ENCODE data around the gene CREB3.
A peak's percentile ranks its signal among the peaks of the same experiment; 100 is the strongest.

CREB3 gene

DNA sequence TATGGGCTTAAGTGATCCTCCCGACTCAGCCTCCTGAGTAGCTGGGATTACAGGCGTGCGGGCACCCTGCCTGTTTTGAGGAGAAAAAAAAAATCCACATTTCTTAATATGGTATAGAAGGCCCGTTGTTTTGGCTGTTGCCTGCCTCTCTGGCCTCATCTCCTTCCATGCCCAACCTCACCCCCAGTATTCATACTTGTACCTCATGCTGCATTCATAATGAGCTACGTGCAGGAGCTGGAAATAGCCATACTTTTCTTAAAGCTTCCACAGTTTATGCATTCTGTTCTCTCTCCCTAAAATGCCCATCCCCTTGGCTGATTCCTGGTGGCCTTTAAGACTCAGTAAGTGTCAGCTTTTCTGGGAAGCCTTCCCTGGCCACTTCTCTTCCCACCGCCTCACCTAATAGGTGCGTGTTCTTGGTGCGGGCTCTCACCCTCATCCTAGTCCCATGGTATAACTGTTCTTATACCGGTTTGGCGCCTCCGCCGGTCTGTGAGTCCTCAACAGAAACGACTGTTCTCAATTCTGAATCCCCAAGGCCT, 40.6 kb upstream of the CREB3 start:
- Histone ChIP-seq H2BK120ac (ENCODE audit: insufficient read depth, low read length, poor library complexity) (no peak overlapping the region), H4K91ac (ENCODE audit: low read depth, low read length) (no peak overlapping the region)
- no CpG with 5 or more reads among the region's 13 CpGs for WGBS (ENCODE audit: extremely low coverage, insufficient coverage, insufficient read length)

DNA sequence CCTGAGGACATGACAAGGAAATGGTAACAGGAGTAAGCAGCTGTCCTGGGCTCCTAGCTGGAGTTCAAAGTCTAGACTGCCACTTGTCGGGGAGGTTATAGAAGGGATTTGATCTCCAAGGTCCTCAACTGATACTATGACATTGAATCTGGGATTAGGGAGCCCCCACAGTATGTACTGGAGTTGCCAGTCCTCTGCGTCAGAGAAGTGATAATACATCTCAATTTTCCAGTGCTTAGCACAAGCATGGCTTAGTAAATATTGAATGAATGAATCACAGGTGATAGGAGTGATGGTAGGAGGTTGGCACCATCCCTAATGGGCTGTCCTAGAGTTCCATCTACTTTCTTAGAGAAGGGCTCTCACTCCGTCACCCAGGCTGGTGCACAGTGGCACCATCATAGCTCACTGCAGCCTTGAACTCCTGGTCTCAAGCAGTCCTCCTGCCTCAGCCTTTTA, 36.5 kb upstream of the CREB3 start:
- DNase-seq: peak in 1 of 2 donors; percentile 12
- Histone ChIP-seq H2BK12ac (ENCODE audit: low read length) (no peak overlapping the region), H3K4me1 (ENCODE audit: control insufficient read depth in 1 of 2, insufficient read depth in 2 of 2, low read length in 2 of 2) (no peaks in the 10 kb centered on the region), H2BK5ac (ENCODE audit: low read depth, low read length, poor library complexity) (no peak overlapping the region), H3K23ac (ENCODE audit: low read length) (no peak overlapping the region), H3K27ac (ENCODE audit: low read depth, low read length) (no peak overlapping the region), H3K36me3 (ENCODE audit: control insufficient read depth in 1 of 2, insufficient read depth in 2 of 2, low read length in 2 of 2) (peaks cover 39 to 47% of the 10 kb centered on the region in 2 experiments), H4K91ac (ENCODE audit: low read depth, low read length) (no peak overlapping the region), H2BK120ac (ENCODE audit: insufficient read depth, low read length, poor library complexity) (no peak overlapping the region), H3K9ac (ENCODE audit: low read length) (no peak overlapping the region), H4K12ac (ENCODE audit: low read depth, low read length) (no peak overlapping the region), H3K18ac (ENCODE audit: low read length) (no peak overlapping the region), H3K79me2 (ENCODE audit: control insufficient read depth, insufficient read depth, low read length, poor library complexity) (peaks cover 3% of the 10 kb centered on the region), H2AK5ac (ENCODE audit: low read length) (no peak overlapping the region), H4K8ac (ENCODE audit: low read depth, low read length) (no peak overlapping the region), H3K4me3 (ENCODE audit: low read depth, low read length) (no peak overlapping the region), H3K14ac (ENCODE audit: low read length) (no peak overlapping the region), H3K4ac (ENCODE audit: low read depth, low read length) (no peak overlapping the region), H3K4me2 (ENCODE audit: low read length) (no peak overlapping the region), H2AFZ (ENCODE audit: insufficient read depth, low read length, poor library complexity) (no peak overlapping the region), H3K27me3 (ENCODE audit: insufficient read depth, low read length) (no peaks in the 10 kb centered on the region), H3K9me3 (ENCODE audit: insufficient read depth, low read depth, low read length) (peaks cover 2% of the 10 kb centered on the region), H3K79me1 (ENCODE audit: low read length) (peaks cover 4% of the 10 kb centered on the region)
- no CpG with 5 or more reads among the region's 3 CpGs for WGBS (ENCODE audit: extremely low coverage, insufficient coverage, insufficient read length)

More for the DNA sequence above, 40.6 kb upstream of the CREB3 start:
- no peak overlapping the region for H3K9ac ChIP-seq (ENCODE audit: low read length)
- H3K36me3 ChIP-seq (ENCODE audit: control insufficient read depth in 1 of 2, insufficient read depth in 2 of 2, low read length in 2 of 2): peaks cover 7 to 12% of the 10 kb centered on the region in 2 experiments
- no peak overlapping the region for H3K4ac ChIP-seq (ENCODE audit: low read depth, low read length)
- no peak overlapping the region for H3K18ac ChIP-seq (ENCODE audit: low read length)
- peaks cover 20% of the 10 kb centered on the region for H3K79me1 ChIP-seq (ENCODE audit: low read length)
- no peak overlapping the region for H4K12ac ChIP-seq (ENCODE audit: low read depth, low read length)
- H3K14ac ChIP-seq (ENCODE audit: low read length): no peak overlapping the region
- no peak overlapping the region for H2BK12ac ChIP-seq (ENCODE audit: low read length)
- H3K4me3 ChIP-seq (ENCODE audit: low read depth, low read length): no peak overlapping the region
- DNase-seq: peak; percentile 47 to 52
- no peak overlapping the region for H2BK5ac ChIP-seq (ENCODE audit: low read depth, low read length, poor library complexity)
- H3K4me1 ChIP-seq (ENCODE audit: control insufficient read depth in 1 of 2, insufficient read depth in 2 of 2, low read length in 2 of 2): peaks cover 16 to 24% of the 10 kb centered on the region in 2 experiments
- no peak overlapping the region for H3K27ac ChIP-seq (ENCODE audit: low read depth, low read length)
- no peaks in the 10 kb centered on the region for H3K27me3 ChIP-seq (ENCODE audit: insufficient read depth, low read length)
- H3K9me3 ChIP-seq (ENCODE audit: insufficient read depth, low read depth, low read length): no peaks in the 10 kb centered on the region
- H2AK5ac ChIP-seq (ENCODE audit: low read length): no peak overlapping the region
- no peak overlapping the region for H3K4me2 ChIP-seq (ENCODE audit: low read length)
- H3K79me2 ChIP-seq (ENCODE audit: control insufficient read depth, insufficient read depth, low read length, poor library complexity): peaks cover 14% of the 10 kb centered on the region
- no peak overlapping the region for H3K23ac ChIP-seq (ENCODE audit: low read length)
- H4K8ac ChIP-seq (ENCODE audit: low read depth, low read length): no peak overlapping the region
- no peak overlapping the region for H2AFZ ChIP-seq (ENCODE audit: insufficient read depth, low read length, poor library complexity)

DNA sequence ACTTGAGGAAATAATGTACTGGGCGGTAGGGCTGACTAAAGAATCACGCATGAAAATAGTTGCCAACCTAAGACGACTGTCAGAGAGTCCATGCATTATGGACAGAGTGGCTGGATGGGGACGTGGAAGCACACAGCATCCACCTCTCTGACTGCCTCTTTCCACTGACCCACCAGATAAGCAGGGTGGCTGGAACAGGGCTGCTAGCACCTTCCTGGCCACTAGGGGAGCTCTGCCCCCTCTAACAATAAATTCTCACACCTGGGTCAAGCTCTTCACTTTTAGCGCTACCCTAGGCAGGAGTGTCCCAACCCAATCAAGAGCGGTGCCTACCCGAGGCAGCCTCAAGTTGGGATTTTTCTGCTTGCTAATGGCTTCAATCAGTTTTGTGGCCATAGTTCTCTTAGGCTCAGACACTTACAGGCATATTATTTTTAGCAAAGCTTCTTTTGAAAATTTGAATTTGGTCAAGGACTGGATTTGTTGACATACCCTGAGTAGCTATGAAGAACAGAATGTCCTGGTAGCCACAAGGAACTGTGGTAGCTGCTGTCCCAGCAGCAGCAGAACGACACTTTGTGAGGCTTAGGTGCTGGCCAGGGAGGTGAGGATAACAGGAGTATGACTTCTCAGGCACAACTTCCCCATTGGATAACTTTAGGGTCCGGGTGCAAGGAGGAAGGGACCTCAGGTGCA, 35.8 kb upstream of the CREB3 start:
- Histone ChIP-seq H3K9ac (ENCODE audit: low read length) (no peak overlapping the region), H4K8ac (ENCODE audit: low read depth, low read length) (no peak overlapping the region), H3K79me1 (ENCODE audit: low read length) (no peaks in the 10 kb centered on the region), H3K4me3 (ENCODE audit: low read depth, low read length) (no peak overlapping the region), H3K4ac (ENCODE audit: low read depth, low read length) (no peak overlapping the region), H3K36me3 (ENCODE audit: control insufficient read depth in 1 of 2, insufficient read depth in 2 of 2, low read length in 2 of 2) (peaks cover 42 to 54% of the 10 kb centered on the region in 2 experiments), H2BK12ac (ENCODE audit: low read length) (no peak overlapping the region), H3K79me2 (ENCODE audit: control insufficient read depth, insufficient read depth, low read length, poor library complexity) (no peaks in the 10 kb centered on the region), H4K12ac (ENCODE audit: low read depth, low read length) (no peak overlapping the region), H3K4me2 (ENCODE audit: low read length) (no peak overlapping the region), H3K23ac (ENCODE audit: low read length) (no peak overlapping the region), H2BK120ac (ENCODE audit: insufficient read depth, low read length, poor library complexity) (no peak overlapping the region), H3K18ac (ENCODE audit: low read length) (no peak overlapping the region), H3K27ac (ENCODE audit: low read depth, low read length) (no peak overlapping the region), H3K14ac (ENCODE audit: low read length) (no peak overlapping the region), H4K91ac (ENCODE audit: low read depth, low read length) (no peak overlapping the region), H2BK5ac (ENCODE audit: low read depth, low read length, poor library complexity) (no peak overlapping the region), H2AFZ (ENCODE audit: insufficient read depth, low read length, poor library complexity) (no peak overlapping the region), H3K4me1 (ENCODE audit: control insufficient read depth in 1 of 2, insufficient read depth in 2 of 2, low read length in 2 of 2) (no peaks in the 10 kb centered on the region), H3K9me3 (ENCODE audit: insufficient read depth, low read depth, low read length) (peaks cover 2% of the 10 kb centered on the region), H3K27me3 (ENCODE audit: insufficient read depth, low read length) (no peaks in the 10 kb centered on the region), H2AK5ac (ENCODE audit: low read length) (no peak overlapping the region)
- DNase-seq: peak; percentile 72 to 80
- WGBS (ENCODE audit: extremely low coverage, insufficient coverage, insufficient read length): no CpG with 5 or more reads among the region's 9 CpGs

DNA sequence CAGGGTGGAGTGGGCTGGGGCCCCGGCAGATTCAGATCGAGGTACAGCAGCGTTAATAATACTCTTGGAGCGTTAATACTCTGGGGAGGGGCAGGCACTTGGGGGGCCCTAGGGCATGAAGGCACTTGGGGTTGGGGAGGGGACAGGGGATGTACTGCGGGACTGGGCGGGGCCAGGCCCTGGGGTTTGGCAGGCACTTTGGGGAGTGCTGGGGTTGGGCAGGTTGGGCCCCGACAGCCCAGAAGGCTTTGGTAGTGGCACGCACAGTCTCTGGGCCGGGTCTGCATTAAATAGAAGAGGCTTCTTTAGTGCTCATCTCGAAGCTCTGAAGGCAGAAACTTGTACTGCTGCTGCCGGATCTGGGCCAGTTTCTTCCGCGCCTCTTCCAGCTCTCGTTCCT, 35.0 kb upstream of the CREB3 start:
- Histone ChIP-seq H4K12ac (ENCODE audit: low read depth, low read length) (no peak overlapping the region), H3K4me2 (ENCODE audit: low read length) (no peak overlapping the region), H2BK5ac (ENCODE audit: low read depth, low read length, poor library complexity) (no peak overlapping the region), H2BK120ac (ENCODE audit: insufficient read depth, low read length, poor library complexity) (no peak overlapping the region), H2AK5ac (ENCODE audit: low read length) (no peak overlapping the region), H3K36me3 (ENCODE audit: control insufficient read depth in 1 of 2, insufficient read depth in 2 of 2, low read length in 2 of 2) (peaks cover 45 to 58% of the 10 kb centered on the region in 2 experiments), H3K4me3 (ENCODE audit: low read depth, low read length) (no peak overlapping the region), H4K91ac (ENCODE audit: low read depth, low read length) (no peak overlapping the region), H3K23ac (ENCODE audit: low read length) (no peak overlapping the region), H3K4me1 (ENCODE audit: control insufficient read depth in 1 of 2, insufficient read depth in 2 of 2, low read length in 2 of 2) (no peaks in the 10 kb centered on the region), H2AFZ (ENCODE audit: insufficient read depth, low read length, poor library complexity) (no peak overlapping the region), H3K9me3 (ENCODE audit: insufficient read depth, low read depth, low read length) (peaks cover 2% of the 10 kb centered on the region), H3K27ac (ENCODE audit: low read depth, low read length) (no peak overlapping the region), H3K27me3 (ENCODE audit: insufficient read depth, low read length) (no peaks in the 10 kb centered on the region), H3K79me2 (ENCODE audit: control insufficient read depth, insufficient read depth, low read length, poor library complexity) (no peaks in the 10 kb centered on the region), H3K14ac (ENCODE audit: low read length) (no peak overlapping the region), H2BK12ac (ENCODE audit: low read length) (no peak overlapping the region), H3K4ac (ENCODE audit: low read depth, low read length) (no peak overlapping the region), H4K8ac (ENCODE audit: low read depth, low read length) (no peak overlapping the region), H3K79me1 (ENCODE audit: low read length) (no peaks in the 10 kb centered on the region), H3K18ac (ENCODE audit: low read length) (no peak overlapping the region), H3K9ac (ENCODE audit: low read length) (no peak overlapping the region)
- no CpG with 5 or more reads among the region's 14 CpGs for WGBS (ENCODE audit: extremely low coverage, insufficient coverage, insufficient read length)
- no peak for DNase-seq

Measured in trophoblast cell (in vitro differentiated cells and primary cell).